ENCODE measurements around the gene MYOCD.

The MYOCD gene

GRCh38 chr17:12730931-12731521 is 65.3 kb downstream of the MYOCD start:
- ChIA-PET POLR2A (interaction anchor here (0.6 kb wide), 1 partner anchor 52 kb away, joined by 3 read pairs; no protein-coding TSS in a partner anchor), CTCF (interaction anchor here (0.6 to 1.3 kb wide), 4 partner anchors 9 to 299 kb away, joined by 3 to 6 read pairs (median 3); no protein-coding TSS in a partner anchor)
- Histone ChIP-seq H3K4me3 (ENCODE audit: low read depth, low read length) (no peak overlapping the region; the same call in 1 of the 2 replicates), H3K9me3 (ENCODE audit: control insufficient read depth, insufficient read depth, low read depth, low read length) (no peaks in the 10 kb centered on the region), H3K4me1 (ENCODE audit: control insufficient read depth, insufficient read depth, low read length) (peaks cover 2% of the 10 kb centered on the region; the same call in 1 of the 2 replicates), H3K27ac (ENCODE audit: extremely low read depth, low read depth, low read length) (no peak overlapping the region), H3K36me3 (ENCODE audit: control insufficient read depth in 2 of 2, insufficient read depth in 1 of 2, low read length in 2 of 2) (no peaks in the 10 kb centered on the region)
- TF ChIP-seq ZNF423 (tag by site-specific recombination; IDR thresholded peaks at IDR 0.05) (no peak), ZNF629 (tag by site-specific recombination; IDR thresholded peaks at IDR 0.05) (peak; percentile 80), ZNF112 (tag by site-specific recombination; IDR thresholded peaks at IDR 0.05) (no peak), ZIC2 (tag by site-specific recombination; IDR thresholded peaks at IDR 0.05) (peak; percentile 41), PATZ1 (tag by site-specific recombination; IDR thresholded peaks at IDR 0.05) (no peak), SP3 (tag by site-specific recombination; IDR thresholded peaks at IDR 0.05) (no peak), SALL2 (tag by site-specific recombination; IDR thresholded peaks at IDR 0.05; ENCODE audit: borderline replicate concordance) (no peak), GLI2 (tag by site-specific recombination; IDR thresholded peaks at IDR 0.05; ENCODE audit: borderline replicate concordance, low read depth) (no peak), ZNF223 (tag by site-specific recombination; IDR thresholded peaks at IDR 0.05) (no peak), GLI4 (tag by site-specific recombination; IDR thresholded peaks at IDR 0.05) (no peak), ZNF623 (tag by site-specific recombination; IDR thresholded peaks at IDR 0.05) (no peak), ATF2 (tag by site-specific recombination; IDR thresholded peaks at IDR 0.05; ENCODE audit: low read depth) (no peak), SETDB1 (IDR thresholded peaks at IDR 0.05; ENCODE audit: insufficient read length, low read length) (no peak), ZNF155 (tag by site-specific recombination; IDR thresholded peaks at IDR 0.05) (no peak), ZBTB26 (tag by site-specific recombination; optimal IDR thresholded peaks at IDR 0.05) (no peak), HIC1 (tag by site-specific recombination; IDR thresholded peaks at IDR 0.05) (0 out of 2 replicates have a peak, but pooled peaks have one; percentile 24), ZNF521 (tag by site-specific recombination; IDR thresholded peaks at IDR 0.05) (no peak), KLF1 (tag by site-specific recombination; IDR thresholded peaks at IDR 0.05) (no peak), ZNF600 (tag by site-specific recombination; IDR thresholded peaks at IDR 0.05) (peak; percentile 83), ZNF48 (tag by site-specific recombination; IDR thresholded peaks at IDR 0.05) (no peak), EGR2 (tag by site-specific recombination; IDR thresholded peaks at IDR 0.05; ENCODE audit: low read depth) (0 out of 2 replicates have a peak, but pooled peaks have one; percentile 15), ZBTB8A (tag by site-specific recombination; IDR thresholded peaks at IDR 0.05) (no peak), ZNF366 (tag by site-specific recombination; conservative IDR thresholded peaks at IDR 0.05) (no peak; the same call in 1 of the 2 replicates), ZNF792 (tag by site-specific recombination; IDR thresholded peaks at IDR 0.05) (no peak), ZFHX2 (tag by site-specific recombination; conservative IDR thresholded peaks at IDR 0.05) (peak; percentile 61), ZNF660 (tag by site-specific recombination; IDR thresholded peaks at IDR 0.05) (no peak), ZBTB20 (tag by site-specific recombination; IDR thresholded peaks at IDR 0.05) (no peak), ZEB2 (tag by site-specific recombination; IDR thresholded peaks at IDR 0.05) (no peak), ZNF26 (tag by site-specific recombination; IDR thresholded peaks at IDR 0.05) (no peak), ZNF561 (tag by site-specific recombination; IDR thresholded peaks at IDR 0.05; ENCODE audit: borderline replicate concordance) (no peak), ZNF777 (tag by site-specific recombination; IDR thresholded peaks at IDR 0.05; ENCODE audit: borderline replicate concordance) (no peak), ZNF394 (tag by site-specific recombination; IDR thresholded peaks at IDR 0.05; ENCODE audit: borderline replicate concordance) (no peak)
